ENCODE measurements around the gene CSAG2.
"Not testable (repeated sequence)": the region's sequence is repeated elsewhere in the genome, so short reads cannot be mapped to it uniquely, and the experiment has no call there.

The CSAG2 gene

GRCh38 chrX:152713195-152713594 is 4.1 kb upstream of the CSAG2 start:
- H3K9me3 Mint-ChIP-seq; H3K27ac Mint-ChIP-seq (ENCODE audit: low read depth); H3K27me3 Mint-ChIP-seq; DNase-seq (ENCODE audit: low spot score in 2 of 2); H3K4me3 Mint-ChIP-seq; ATAC-seq (replicated peaks; ENCODE audit: extremely low read depth, poor library complexity, severe bottlenecking); H3K36me3 Mint-ChIP-seq (ENCODE audit: insufficient read depth); H3K4me1 Mint-ChIP-seq: not testable (repeated sequence)

DNA sequence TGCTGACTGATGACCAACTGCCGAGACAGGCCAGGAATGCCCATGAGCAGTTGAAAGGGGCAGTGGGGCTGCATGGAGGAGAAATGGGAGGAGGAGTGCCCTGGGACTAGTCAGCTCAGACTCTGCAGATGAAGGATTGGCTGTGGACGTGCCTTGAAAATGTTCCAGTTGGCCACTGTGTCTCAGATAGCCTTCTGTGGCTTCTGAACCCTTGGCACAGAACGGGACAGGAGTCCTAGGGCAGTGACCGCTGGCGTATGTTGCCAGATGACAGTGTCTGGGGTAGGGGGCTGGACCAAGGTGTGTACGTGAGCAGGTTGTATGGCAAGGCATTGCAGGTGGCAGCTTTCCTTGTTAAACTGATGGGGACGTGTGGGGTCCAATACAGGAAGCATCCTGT is 2.6 kb downstream of the CSAG2 start:
- not testable (repeated sequence) for ATAC-seq (replicated peaks; ENCODE audit: extremely low read depth, poor library complexity, severe bottlenecking); H3K4me1 Mint-ChIP-seq; H3K36me3 Mint-ChIP-seq (ENCODE audit: insufficient read depth); H3K9me3 Mint-ChIP-seq; H3K4me3 Mint-ChIP-seq; H3K27ac Mint-ChIP-seq (ENCODE audit: low read depth); H3K27me3 Mint-ChIP-seq; DNase-seq (ENCODE audit: low spot score in 2 of 2)

DNA sequence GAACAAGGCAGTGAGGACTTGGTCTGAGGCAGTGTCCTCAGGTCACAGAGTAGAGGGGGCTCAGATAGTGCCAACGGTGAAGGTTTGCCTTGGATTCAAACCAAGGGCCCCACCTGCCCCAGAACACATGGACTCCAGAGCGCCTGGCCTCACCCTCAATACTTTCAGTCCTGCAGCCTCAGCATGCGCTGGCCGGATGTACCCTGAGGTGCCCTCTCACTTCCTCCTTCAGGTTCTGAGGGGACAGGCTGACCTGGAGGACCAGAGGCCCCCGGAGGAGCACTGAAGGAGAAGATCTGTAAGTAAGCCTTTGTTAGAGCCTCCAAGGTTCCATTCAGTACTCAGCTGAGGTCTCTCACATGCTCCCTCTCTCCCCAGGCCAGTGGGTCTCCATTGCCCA is 8.7 kb downstream of the CSAG2 start:
- not testable (repeated sequence) for H3K27ac Mint-ChIP-seq (ENCODE audit: low read depth); H3K4me1 Mint-ChIP-seq; ATAC-seq (replicated peaks; ENCODE audit: extremely low read depth, poor library complexity, severe bottlenecking); H3K36me3 Mint-ChIP-seq (ENCODE audit: insufficient read depth); H3K9me3 Mint-ChIP-seq; H3K27me3 Mint-ChIP-seq; H3K4me3 Mint-ChIP-seq; DNase-seq (ENCODE audit: low spot score in 2 of 2)

DNA sequence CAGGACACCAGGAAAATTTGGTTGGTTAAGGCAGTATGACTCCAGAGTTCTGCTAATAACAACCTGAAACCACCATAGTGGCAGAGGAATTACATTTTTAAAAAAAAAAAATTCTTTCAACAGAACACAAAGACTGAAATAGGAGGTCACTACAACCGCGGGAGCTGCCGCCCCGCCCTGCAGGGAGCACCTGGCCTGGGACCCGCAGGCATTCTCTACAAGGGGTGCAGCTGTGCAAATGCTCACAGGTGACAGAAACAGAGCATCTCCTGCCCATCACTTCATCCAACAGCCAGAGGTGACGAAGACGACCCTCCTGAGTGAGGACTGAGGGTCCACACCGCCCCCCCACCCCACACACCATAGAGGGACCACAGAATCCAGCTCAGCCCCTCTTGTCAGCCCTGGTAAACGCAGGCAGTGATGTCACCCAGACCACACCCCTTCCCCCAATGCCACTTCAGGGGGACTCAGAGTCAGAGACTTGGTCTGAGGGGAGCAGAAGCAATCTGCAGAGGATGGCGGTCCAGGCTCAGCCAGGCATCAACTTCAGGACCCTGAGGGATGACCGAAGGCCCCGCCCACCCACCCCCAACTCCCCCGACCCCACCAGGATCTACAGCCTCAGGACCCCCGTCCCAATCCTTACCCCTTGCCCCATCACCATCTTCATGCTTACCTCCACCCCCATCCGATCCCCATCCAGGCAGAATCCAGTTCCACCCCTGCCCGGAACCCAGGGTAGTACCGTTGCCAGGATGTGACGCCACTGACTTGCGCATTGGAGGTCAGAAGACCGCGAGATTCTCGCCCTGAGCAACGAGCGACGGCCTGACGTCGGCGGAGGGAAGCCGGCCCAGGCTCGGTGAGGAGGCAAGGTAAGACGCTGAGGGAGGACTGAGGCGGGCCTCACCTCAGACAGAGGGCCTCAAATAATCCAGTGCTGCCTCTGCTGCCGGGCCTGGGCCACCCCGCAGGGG is 10.8 kb downstream of the CSAG2 start, which contains the start of gene MAGEA3:
Gene MAGEA3, plus strand, starts transcription at position 843 of the 980 bp plus-strand sequence. CDS start 2,039 bp downstream, outside the sequence.
- H3K27ac Mint-ChIP-seq (ENCODE audit: low read depth); H3K36me3 Mint-ChIP-seq (ENCODE audit: insufficient read depth); H3K4me3 Mint-ChIP-seq; H3K4me1 Mint-ChIP-seq; DNase-seq (ENCODE audit: low spot score in 2 of 2); H3K27me3 Mint-ChIP-seq; H3K9me3 Mint-ChIP-seq; ATAC-seq (replicated peaks; ENCODE audit: extremely low read depth, poor library complexity, severe bottlenecking): not testable (repeated sequence)

- not testable (repeated sequence) for H3K9me3 Mint-ChIP-seq; H3K27me3 Mint-ChIP-seq; DNase-seq (ENCODE audit: low spot score in 2 of 2); H3K27ac Mint-ChIP-seq (ENCODE audit: low read depth); H3K4me1 Mint-ChIP-seq; H3K36me3 Mint-ChIP-seq (ENCODE audit: insufficient read depth); ATAC-seq (replicated peaks; ENCODE audit: extremely low read depth, poor library complexity, severe bottlenecking); H3K4me3 Mint-ChIP-seq
These were observed 28.1 kb downstream of the CSAG2 start for GRCh38 chrX:152681012-152681411.

DNA sequence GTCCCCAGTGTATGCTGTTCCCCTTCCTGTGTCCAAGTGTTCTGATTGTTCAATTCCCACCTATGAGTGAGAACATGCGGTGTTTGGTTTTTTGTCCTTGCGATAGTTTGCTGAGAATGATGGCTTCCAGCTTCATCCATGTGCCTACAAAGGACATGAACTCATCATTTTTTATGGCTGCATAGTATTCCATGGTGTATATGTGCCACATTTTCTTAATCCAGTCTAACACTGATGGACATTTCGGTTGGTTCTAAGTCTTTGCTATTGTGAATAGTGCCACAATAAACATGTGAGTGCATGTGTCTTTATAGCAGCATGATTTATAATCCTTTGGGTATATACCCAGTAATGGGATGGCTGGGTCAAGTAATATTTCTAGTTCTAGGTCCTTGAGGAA is 34.4 kb downstream of the CSAG2 start:
- H3K36me3 Mint-ChIP-seq (ENCODE audit: insufficient read depth); H3K27ac Mint-ChIP-seq (ENCODE audit: low read depth); DNase-seq (ENCODE audit: low spot score in 2 of 2); H3K9me3 Mint-ChIP-seq; ATAC-seq (replicated peaks; ENCODE audit: extremely low read depth, poor library complexity, severe bottlenecking); H3K4me3 Mint-ChIP-seq; H3K4me1 Mint-ChIP-seq: not testable (repeated sequence)
- H3K27me3 Mint-ChIP-seq: peaks cover 12% of the 10 kb centered on the region

GRCh38 chrX:152674135-152674534 is 34.9 kb downstream of the CSAG2 start:
- no peaks in the 10 kb centered on the region for H3K36me3 Mint-ChIP-seq (ENCODE audit: insufficient read depth)
- ATAC-seq (replicated peaks; ENCODE audit: extremely low read depth, poor library complexity, severe bottlenecking): no peak
- H3K27me3 Mint-ChIP-seq: peaks cover 15% of the 10 kb centered on the region
- no peak overlapping the region for H3K4me3 Mint-ChIP-seq
- no peaks in the 10 kb centered on the region for H3K4me1 Mint-ChIP-seq
- H3K27ac Mint-ChIP-seq (ENCODE audit: low read depth): no peak overlapping the region
- no peaks in the 10 kb centered on the region for H3K9me3 Mint-ChIP-seq
- no peak for DNase-seq (ENCODE audit: low spot score in 2 of 2)

DNA sequence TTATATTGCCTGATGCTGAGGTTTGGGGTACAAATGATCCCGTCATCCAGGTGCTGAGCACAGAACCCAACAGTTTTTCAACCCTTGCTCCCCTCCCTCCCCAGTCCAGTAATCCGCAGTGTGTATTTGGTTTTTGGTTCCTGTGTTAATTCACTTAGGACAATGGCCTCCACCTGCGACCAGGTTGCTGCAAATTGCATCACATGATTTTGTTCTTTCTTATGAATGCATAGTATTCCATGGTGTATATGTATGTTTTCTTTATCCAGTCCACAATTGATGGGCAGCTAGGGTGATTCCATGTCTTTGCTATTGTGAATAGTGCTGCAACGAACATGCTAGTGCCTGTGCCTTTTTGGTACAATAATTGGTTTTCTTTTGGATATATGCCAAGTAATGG is 46.0 kb downstream of the CSAG2 start:
- no peaks in the 10 kb centered on the region for H3K4me1 Mint-ChIP-seq
- no peaks in the 10 kb centered on the region for H3K36me3 Mint-ChIP-seq (ENCODE audit: insufficient read depth)
- no peak overlapping the region for H3K27ac Mint-ChIP-seq (ENCODE audit: low read depth)
- peaks cover 11% of the 10 kb centered on the region for H3K27me3 Mint-ChIP-seq
- ATAC-seq (replicated peaks; ENCODE audit: extremely low read depth, poor library complexity, severe bottlenecking): no peak
- no peak for DNase-seq (ENCODE audit: low spot score in 2 of 2)
- no peak overlapping the region for H3K4me3 Mint-ChIP-seq
- peaks cover 5% of the 10 kb centered on the region for H3K9me3 Mint-ChIP-seq

DNA sequence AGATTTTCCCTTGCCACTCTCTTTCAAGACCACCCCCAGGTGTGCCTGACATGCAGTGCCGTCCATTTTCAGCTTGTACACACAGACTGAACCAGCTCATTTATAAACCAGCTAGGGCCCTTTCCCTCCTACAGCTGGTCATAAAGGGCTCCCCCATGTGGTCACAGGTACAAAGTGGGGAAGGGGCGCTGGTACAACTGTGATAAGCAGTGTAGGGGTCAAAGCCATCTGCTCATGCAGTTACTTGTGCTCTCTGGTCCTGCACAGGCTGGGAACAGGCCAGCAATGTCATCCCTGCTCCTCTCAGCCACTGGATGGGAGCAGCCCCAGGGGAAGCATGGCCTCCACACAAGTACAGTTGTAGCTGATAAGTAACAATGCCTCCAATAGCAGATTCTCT is 50.8 kb downstream of the CSAG2 start:
- DNase-seq (ENCODE audit: low spot score in 2 of 2): no peak
- no peak overlapping the region for H3K4me3 Mint-ChIP-seq
- H3K27me3 Mint-ChIP-seq: peaks cover 17% of the 10 kb centered on the region
- no peaks in the 10 kb centered on the region for H3K36me3 Mint-ChIP-seq (ENCODE audit: insufficient read depth)
- no peaks in the 10 kb centered on the region for H3K4me1 Mint-ChIP-seq
- ATAC-seq (replicated peaks; ENCODE audit: extremely low read depth, poor library complexity, severe bottlenecking): no peak
- no peaks in the 10 kb centered on the region for H3K9me3 Mint-ChIP-seq
- no peak overlapping the region for H3K27ac Mint-ChIP-seq (ENCODE audit: low read depth)

All from central memory CD8-positive, alpha-beta T cell (primary cell).